SU-DHL-6 (cell line): Measurements from ENCODE around the gene S100B.

Experiments
- H2AFZ ChIP-seq: fragments of 200-600 bp; sonication (generic); 2 replicates; pipeline ENCODE4 v1.6.1; 2014; ENCODE audit warnings: low read depth, mild to moderate bottlenecking, moderate library complexity, mixed read lengths, antibody characterized with exemption, low read length; ENCODE audit not compliant: severe bottlenecking
- H3F3A ChIP-seq: fragments of 200-600 bp; shearing (Covaris generic); 2 replicates; pipeline ENCODE4 v1.6.0; 2016; ENCODE audit warnings: antibody characterized with exemption, mild to moderate bottlenecking; ENCODE audit not compliant: insufficient read depth
- H3K27ac ChIP-seq: fragments of 200-600 bp; sonication (generic); 2 replicates; pipeline ENCODE4 v1.5.1; 2016; ENCODE audit warnings: low read depth, mild to moderate bottlenecking, low read length, moderate library complexity, mixed read lengths
- H3K27me3 ChIP-seq: fragments of 200-600 bp; sonication (generic), shearing (Covaris generic); 2 replicates; pipeline ENCODE4 v1.6.0; 2014; ENCODE audit warnings: mild to moderate bottlenecking, low read length
- H3K36me3 ChIP-seq: fragments of 200-600 bp; sonication (generic); 2 replicates; pipeline ENCODE4 v1.6.1; 2014; ENCODE audit warnings: mild to moderate bottlenecking, low read length, mixed read lengths
- H3K4me2 ChIP-seq: fragments of 300-600, 200-600 bp; shearing (Covaris generic), sonication (generic); 2 replicates; pipeline ENCODE4 v1.6.0; 2014; ENCODE audit warnings: low read length, low read depth, mild to moderate bottlenecking; ENCODE audit not compliant: poor library complexity, severe bottlenecking
- H3K4me3 ChIP-seq: fragments of 200-600 bp; sonication (generic); 2 replicates; pipeline ENCODE4 v1.5.1; 2014; ENCODE audit warnings: antibody characterized with exemption, low read length, mild to moderate bottlenecking, mixed read lengths; ENCODE audit not compliant: insufficient read depth, poor library complexity, severe bottlenecking
- H3K79me2 ChIP-seq: fragments of 200-600 bp; sonication (generic); 2 replicates; pipeline ENCODE4 v1.6.1; 2014; ENCODE audit warnings: mild to moderate bottlenecking, low read length, moderate library complexity; ENCODE audit not compliant: insufficient read depth
- H3K9ac ChIP-seq: fragments of 200-600 bp; sonication (generic); 2 replicates; pipeline ENCODE4 v1.7.0; 2014; ENCODE audit warnings: mild to moderate bottlenecking, low read length
- H3K9me2 ChIP-seq: fragments of 200-600 bp; sonication (generic); replicated peaks from 2 replicates; pipeline ENCODE4 v1.6.1; 2014; ENCODE audit warnings: low read length; ENCODE audit not compliant: insufficient read depth
- H3K9me3 ChIP-seq: fragments of 200-600 bp; sonication (generic); 2 replicates; pipeline ENCODE4 v1.6.1; 2014; ENCODE audit warnings: low read length, mixed read lengths; ENCODE audit not compliant: insufficient read depth
- H4K20me1 ChIP-seq: fragments of 200-600 bp; sonication (generic); 2 replicates; pipeline ENCODE4 v1.6.1; 2014; ENCODE audit warnings: low read depth, mild to moderate bottlenecking, antibody characterized with exemption, low read length, moderate library complexity, mixed read lengths
- EZH2phosphoT487 ChIP-seq: fragments of 200-600 bp; sonication (generic), shearing (Covaris generic); conservative IDR thresholded peaks from 2 replicates; pipeline ENCODE4 v1.6.1; 2018; ENCODE audit warnings: mild to moderate bottlenecking, antibody characterized with exemption, low read length, moderate library complexity, mixed read lengths
- TF ChIP-seq, protein P1 (sequence below): fragments of 200-600 bp; sonication (generic); IDR thresholded peaks from one replicate; pipeline ENCODE4 v1.5.1; 2017; ENCODE audit warnings: antibody characterized with exemption, mild to moderate bottlenecking, low read length, moderate library complexity; ENCODE audit not compliant: insufficient read depth, poor library complexity, severe bottlenecking

Gene S100B

DNA sequence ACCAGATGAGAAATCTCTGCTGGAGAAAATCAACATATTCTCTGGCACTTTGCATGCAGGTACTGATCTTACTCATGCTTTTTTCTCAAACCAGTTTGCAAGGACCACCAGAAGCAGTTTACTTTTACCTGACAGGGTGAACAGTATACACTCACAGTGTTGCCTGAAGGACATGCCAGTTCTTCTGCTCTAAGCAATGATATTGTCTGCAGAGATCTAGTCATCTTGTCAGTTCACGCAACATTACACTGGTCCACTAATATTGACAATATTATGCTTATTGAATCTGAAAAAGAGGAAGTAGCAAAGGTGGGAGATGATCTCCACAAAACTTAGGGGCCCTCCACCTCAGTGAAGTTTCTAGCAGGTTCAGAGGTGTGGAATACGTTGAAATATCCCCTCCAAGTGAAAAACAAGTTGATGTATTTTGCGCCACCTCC, 3.8 kb upstream of the S100B start:
- Histone ChIP-seq H3F3A (no peaks in the 10 kb centered on the region), H3K36me3 (no peaks in the 10 kb centered on the region), H3K9ac (no peak overlapping the region), H2AFZ (no peak overlapping the region), H3K27ac (no peak overlapping the region), H3K4me2 (no peak overlapping the region), H3K79me2 (no peaks in the 10 kb centered on the region), H4K20me1 (no peaks in the 10 kb centered on the region), H3K9me3 (no peaks in the 10 kb centered on the region), H3K9me2 (no peaks in the 10 kb centered on the region), H3K4me3 (no peak overlapping the region), H3K27me3 (no peaks in the 10 kb centered on the region)
- TF ChIP-seq, protein P1, sequence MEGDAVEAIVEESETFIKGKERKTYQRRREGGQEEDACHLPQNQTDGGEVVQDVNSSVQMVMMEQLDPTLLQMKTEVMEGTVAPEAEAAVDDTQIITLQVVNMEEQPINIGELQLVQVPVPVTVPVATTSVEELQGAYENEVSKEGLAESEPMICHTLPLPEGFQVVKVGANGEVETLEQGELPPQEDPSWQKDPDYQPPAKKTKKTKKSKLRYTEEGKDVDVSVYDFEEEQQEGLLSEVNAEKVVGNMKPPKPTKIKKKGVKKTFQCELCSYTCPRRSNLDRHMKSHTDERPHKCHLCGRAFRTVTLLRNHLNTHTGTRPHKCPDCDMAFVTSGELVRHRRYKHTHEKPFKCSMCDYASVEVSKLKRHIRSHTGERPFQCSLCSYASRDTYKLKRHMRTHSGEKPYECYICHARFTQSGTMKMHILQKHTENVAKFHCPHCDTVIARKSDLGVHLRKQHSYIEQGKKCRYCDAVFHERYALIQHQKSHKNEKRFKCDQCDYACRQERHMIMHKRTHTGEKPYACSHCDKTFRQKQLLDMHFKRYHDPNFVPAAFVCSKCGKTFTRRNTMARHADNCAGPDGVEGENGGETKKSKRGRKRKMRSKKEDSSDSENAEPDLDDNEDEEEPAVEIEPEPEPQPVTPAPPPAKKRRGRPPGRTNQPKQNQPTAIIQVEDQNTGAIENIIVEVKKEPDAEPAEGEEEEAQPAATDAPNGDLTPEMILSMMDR: no peak
- no peak for TF ChIP-seq EZH2phosphoT487

- Histone ChIP-seq H3K9me3 (no peaks in the 10 kb centered on the region), H3K79me2 (no peaks in the 10 kb centered on the region), H3K27ac (no peak overlapping the region), H4K20me1 (no peaks in the 10 kb centered on the region), H3K4me3 (no peak overlapping the region), H3F3A (no peaks in the 10 kb centered on the region), H3K9ac (no peak overlapping the region), H3K9me2 (no peaks in the 10 kb centered on the region), H3K36me3 (no peaks in the 10 kb centered on the region), H3K4me2 (no peak overlapping the region), H2AFZ (no peak overlapping the region), H3K27me3 (no peaks in the 10 kb centered on the region)
- TF ChIP-seq EZH2phosphoT487: no peak
- TF ChIP-seq, protein P1: no peak
Measured at GRCh38 chr21:46607636-46608035, 2.8 kb upstream of the S100B start.

GRCh38 chr21:46606427-46606813, 1.5 kb upstream of the S100B start:
- no peaks in the 10 kb centered on the region for H3F3A ChIP-seq
- no peaks in the 10 kb centered on the region for H3K27me3 ChIP-seq
- TF ChIP-seq, protein P1: no peak
- TF ChIP-seq EZH2phosphoT487: no peak
- no peaks in the 10 kb centered on the region for H3K9me3 ChIP-seq
- no peak overlapping the region for H3K27ac ChIP-seq
- H3K36me3 ChIP-seq: no peaks in the 10 kb centered on the region
- no peak overlapping the region for H3K4me2 ChIP-seq
- no peaks in the 10 kb centered on the region for H3K79me2 ChIP-seq
- no peak overlapping the region for H3K4me3 ChIP-seq
- no peak overlapping the region for H2AFZ ChIP-seq
- no peaks in the 10 kb centered on the region for H3K9me2 ChIP-seq
- no peak overlapping the region for H3K9ac ChIP-seq
- H4K20me1 ChIP-seq: no peaks in the 10 kb centered on the region
